HG03442 (cell line): ENCODE measurements around the gene LPIN1.
"Not testable (repeated sequence)": the region's sequence is repeated elsewhere in the genome, so short reads cannot be mapped to it uniquely, and the experiment has no call there.

Source experiments
- ATAC-seq: cut with Tn5 transposase; IDR thresholded peaks from one replicate; pipeline ENCODE4 v1.9.1; 2021; ENCODE audit warnings: mild to moderate bottlenecking, moderate library complexity; ENCODE audit not compliant: unreplicated experiment

Gene LPIN1

GRCh38 chr2:11759182-11759975 is 12.9 kb downstream of the LPIN1 start:
- not testable (repeated sequence) for ATAC-seq

GRCh38 chr2:11761259-11761658 is 14.8 kb downstream of the LPIN1 start:
- ATAC-seq, result no peak

GRCh38 chr2:11762031-11762430 is 15.6 kb downstream of the LPIN1 start:
- ATAC-seq, result no peak

- no peak for ATAC-seq
Measured at GRCh38 chr2:11762799-11763461, 16.5 kb downstream of the LPIN1 start.

GRCh38 chr2:11764359-11764758 is 17.9 kb downstream of the LPIN1 start:
- no peak for ATAC-seq

GRCh38 chr2:11764920-11765319 is 18.5 kb downstream of the LPIN1 start:
- ATAC-seq, result no peak

GRCh38 chr2:11765501-11765900 is 19.1 kb downstream of the LPIN1 start:
- ATAC-seq, result no peak

- ATAC-seq, result no peak
Measured at GRCh38 chr2:11766016-11766415, 19.6 kb downstream of the LPIN1 start.

GRCh38 chr2:11767779-11768178 is 21.3 kb downstream of the LPIN1 start:
- ATAC-seq, result no peak

GRCh38 chr2:11768946-11769345 is 22.5 kb downstream of the LPIN1 start:
- no peak for ATAC-seq

GRCh38 chr2:11769516-11769915 is 23.1 kb downstream of the LPIN1 start:
- ATAC-seq, result no peak

GRCh38 chr2:11770531-11771188 is 24.2 kb downstream of the LPIN1 start:
- no peak for ATAC-seq

GRCh38 chr2:11771971-11772615 is 25.7 kb downstream of the LPIN1 start:
- no peak for ATAC-seq

- ATAC-seq, result no peak
Measured at GRCh38 chr2:11773111-11773510, 26.7 kb downstream of the LPIN1 start.

- no peak for ATAC-seq
Measured at GRCh38 chr2:11773747-11774525, 27.5 kb downstream of the LPIN1 start.

GRCh38 chr2:11774600-11774999 is 28.2 kb downstream of the LPIN1 start:
- no peak for ATAC-seq

GRCh38 chr2:11775384-11775783 is 29.0 kb downstream of the LPIN1 start:
- peak; percentile 84 for ATAC-seq

GRCh38 chr2:11777066-11777782 is 30.8 kb downstream of the LPIN1 start:
- no peak for ATAC-seq

- no peak for ATAC-seq
Measured at GRCh38 chr2:11777886-11778415, 31.5 kb downstream of the LPIN1 start.

GRCh38 chr2:11778416-11778815 is 32.0 kb downstream of the LPIN1 start:
- no peak for ATAC-seq
